Measurements from ENCODE around the gene TMEM191C.
"Not testable (repeated sequence)": the region's sequence is repeated elsewhere in the genome, so short reads cannot be mapped to it uniquely, and the experiment has no call there.

The TMEM191C gene

GRCh38 chr22:21487723-21488122 is 20.5 kb downstream of the TMEM191C start:
- not testable (repeated sequence) for FAIRE-seq

- not testable (repeated sequence) for FAIRE-seq
Observed at GRCh38 chr22:21489149-21489680, 22.0 kb downstream of the TMEM191C start.

- not testable (repeated sequence) for FAIRE-seq
Observed at GRCh38 chr22:21490556-21490955, 23.4 kb downstream of the TMEM191C start.

- not testable (repeated sequence) for FAIRE-seq
Observed at GRCh38 chr22:21492271-21492670, 25.1 kb downstream of the TMEM191C start.

- FAIRE-seq, result not testable (repeated sequence)
Observed at GRCh38 chr22:21493789-21494782, 26.9 kb downstream of the TMEM191C start.

- not testable (repeated sequence) for FAIRE-seq
Observed at GRCh38 chr22:21497984-21498383, 30.8 kb downstream of the TMEM191C start.

GRCh38 chr22:21498489-21498888 is 31.3 kb downstream of the TMEM191C start:
- not testable (repeated sequence) for FAIRE-seq

- not testable (repeated sequence) for FAIRE-seq
Observed at GRCh38 chr22:21499623-21500506, 32.7 kb downstream of the TMEM191C start.

- FAIRE-seq, result not testable (repeated sequence)
Observed at GRCh38 chr22:21510397-21510796, 43.2 kb downstream of the TMEM191C start.

- not testable (repeated sequence) for FAIRE-seq
Observed at GRCh38 chr22:21512022-21512421, 44.8 kb downstream of the TMEM191C start.

- FAIRE-seq, result not testable (repeated sequence)
Observed at GRCh38 chr22:21514117-21514516, 46.9 kb downstream of the TMEM191C start.

GRCh38 chr22:21515234-21515633 is 48.0 kb downstream of the TMEM191C start:
- FAIRE-seq, result not testable (repeated sequence)

GRCh38 chr22:21516522-21516921 is 49.3 kb downstream of the TMEM191C start:
- not testable (repeated sequence) for FAIRE-seq

GRCh38 chr22:21516970-21517764 is 50.0 kb downstream of the TMEM191C start:
- FAIRE-seq, result not testable (repeated sequence)

Measured in A204.1 (cell line).